Astrocyte of the cerebellum (primary cell): ENCODE results near the gene CEMIP2.
"Not testable (repeated sequence)": the region's sequence is repeated elsewhere in the genome, so short reads cannot be mapped to it uniquely, and the experiment has no call there.

Experiments used
- DNase-seq: peaks from one replicate; pipeline ENCODE4 v3.0.0-alpha.2; 2011; ENCODE audit warnings: low read depth
- H3K4me3 ChIP-seq: 2 replicates; pipeline ENCODE4 v1.5.1; 2011; ENCODE audit warnings: mild to moderate bottlenecking, low read depth, low read length, moderate library complexity
- in situ Hi-C: cut with HindIII; loops from 2 replicates; pipeline ENCODE4 v1.10.0; 2017; ENCODE audit warnings: low sequenced_read_pairs
- TF ChIP-seq, protein P1 (sequence below): IDR thresholded peaks from 2 replicates; pipeline ENCODE4 v1.5.1; 2012; ENCODE audit warnings: low read length, low read depth, moderate library complexity, mild to moderate bottlenecking; ENCODE audit errors: missing control alignments

CEMIP2 gene

DNA sequence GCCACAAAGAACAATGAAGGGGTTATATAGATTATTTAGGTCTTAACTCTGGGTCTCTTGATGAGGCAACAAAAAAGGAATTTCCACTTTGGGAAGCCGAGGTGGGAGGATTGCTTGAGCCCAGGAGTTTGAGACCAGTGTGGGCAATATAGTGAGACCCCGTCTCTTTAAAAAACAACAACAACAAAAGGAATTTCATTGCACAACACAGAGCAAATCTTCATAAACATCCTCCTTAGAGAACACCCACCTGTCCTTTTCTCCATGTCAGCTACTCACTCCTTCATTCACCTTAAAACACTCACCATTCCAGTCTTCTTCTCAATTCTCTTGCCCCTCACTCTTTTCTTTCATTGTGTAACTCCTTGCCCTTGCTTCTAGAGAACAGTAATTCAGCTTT is 39.8 kb upstream of the CEMIP2 start:
- TF ChIP-seq, protein P1, sequence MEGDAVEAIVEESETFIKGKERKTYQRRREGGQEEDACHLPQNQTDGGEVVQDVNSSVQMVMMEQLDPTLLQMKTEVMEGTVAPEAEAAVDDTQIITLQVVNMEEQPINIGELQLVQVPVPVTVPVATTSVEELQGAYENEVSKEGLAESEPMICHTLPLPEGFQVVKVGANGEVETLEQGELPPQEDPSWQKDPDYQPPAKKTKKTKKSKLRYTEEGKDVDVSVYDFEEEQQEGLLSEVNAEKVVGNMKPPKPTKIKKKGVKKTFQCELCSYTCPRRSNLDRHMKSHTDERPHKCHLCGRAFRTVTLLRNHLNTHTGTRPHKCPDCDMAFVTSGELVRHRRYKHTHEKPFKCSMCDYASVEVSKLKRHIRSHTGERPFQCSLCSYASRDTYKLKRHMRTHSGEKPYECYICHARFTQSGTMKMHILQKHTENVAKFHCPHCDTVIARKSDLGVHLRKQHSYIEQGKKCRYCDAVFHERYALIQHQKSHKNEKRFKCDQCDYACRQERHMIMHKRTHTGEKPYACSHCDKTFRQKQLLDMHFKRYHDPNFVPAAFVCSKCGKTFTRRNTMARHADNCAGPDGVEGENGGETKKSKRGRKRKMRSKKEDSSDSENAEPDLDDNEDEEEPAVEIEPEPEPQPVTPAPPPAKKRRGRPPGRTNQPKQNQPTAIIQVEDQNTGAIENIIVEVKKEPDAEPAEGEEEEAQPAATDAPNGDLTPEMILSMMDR: no peak
- no peak for DNase-seq
- no peak overlapping the region for H3K4me3 ChIP-seq
- in situ Hi-C loops: loop anchor here (10.0 kb wide), 1 partner anchor 217 kb away; no protein-coding TSS in a partner anchor

DNA sequence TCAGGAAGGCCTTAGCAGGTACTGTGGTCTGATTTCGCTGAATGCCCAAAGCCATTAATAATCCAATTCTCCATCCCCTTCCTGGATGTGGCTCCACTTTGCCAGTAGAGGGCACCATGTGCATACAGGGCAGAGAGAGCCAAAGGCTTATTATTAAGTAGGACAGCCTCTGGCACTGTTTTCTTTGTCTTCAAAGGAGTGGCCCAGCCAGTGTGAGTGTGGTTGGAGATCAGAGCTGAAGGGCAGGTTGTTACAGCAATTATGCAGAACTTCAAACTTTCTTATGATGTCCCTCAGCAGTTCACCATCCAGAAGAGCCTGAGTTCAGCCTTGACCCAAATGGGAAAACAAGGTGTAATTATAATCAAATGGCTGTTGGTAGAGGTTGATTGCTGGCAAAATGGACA is 38.6 kb upstream of the CEMIP2 start:
- TF ChIP-seq, protein P1: peak; percentile 86
- H3K4me3 ChIP-seq: no peak overlapping the region
- in situ Hi-C loops: loop anchor here (10.0 kb wide), 1 partner anchor 218 kb away; no protein-coding TSS in a partner anchor
- peak; percentile 47 for DNase-seq

DNA sequence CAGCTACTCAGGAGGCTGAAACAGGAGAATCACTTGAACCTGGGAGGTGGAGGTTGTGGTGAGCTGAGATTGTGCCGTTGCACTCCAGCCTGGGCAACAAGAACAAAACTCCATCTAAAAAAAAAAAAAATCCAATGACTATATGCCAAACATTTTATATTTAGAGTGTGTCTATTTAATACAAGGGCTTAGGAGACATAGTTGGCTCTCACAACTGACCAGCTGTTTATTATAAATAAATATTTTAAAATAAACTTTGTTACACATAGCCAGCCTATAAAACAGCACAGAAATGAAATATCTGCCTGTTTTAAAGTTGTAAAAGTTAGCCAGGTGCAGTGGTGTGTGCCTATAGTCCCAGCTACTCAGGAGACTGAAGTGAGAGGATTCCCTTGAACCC is 36.8 kb upstream of the CEMIP2 start:
- in situ Hi-C loops: loop anchor here (10.0 kb wide), 1 partner anchor 220 kb away; no protein-coding TSS in a partner anchor
- not testable (repeated sequence) for DNase-seq

DNA sequence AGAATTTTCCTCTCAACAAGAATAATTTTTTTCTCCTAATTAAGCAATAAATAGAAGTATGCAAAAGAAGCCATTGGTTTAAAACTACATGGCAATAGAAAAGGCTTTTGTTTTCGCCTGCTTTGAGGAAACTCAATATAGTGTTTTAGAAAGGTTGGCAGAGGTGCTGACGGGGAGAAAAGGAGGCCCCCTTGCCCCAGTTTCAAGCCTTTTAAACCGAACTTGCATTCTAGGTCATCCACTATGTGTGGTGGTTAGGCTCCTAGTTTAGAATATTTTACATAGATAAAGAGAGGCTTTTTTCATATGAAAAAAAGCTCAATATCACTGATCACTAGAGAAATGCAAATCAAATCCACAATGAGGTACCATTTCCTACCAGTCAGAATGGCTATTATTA is 33.5 kb upstream of the CEMIP2 start:
- in situ Hi-C loops: loop anchor here (10.0 kb wide), 1 partner anchor 223 kb away; no protein-coding TSS in a partner anchor
- TF ChIP-seq, protein P1: no peak
- H3K4me3 ChIP-seq: no peak overlapping the region
- no peak for DNase-seq

More for the DNA sequence above, 36.8 kb upstream of the CEMIP2 start:
- H3K4me3 ChIP-seq: not testable (repeated sequence)

DNA sequence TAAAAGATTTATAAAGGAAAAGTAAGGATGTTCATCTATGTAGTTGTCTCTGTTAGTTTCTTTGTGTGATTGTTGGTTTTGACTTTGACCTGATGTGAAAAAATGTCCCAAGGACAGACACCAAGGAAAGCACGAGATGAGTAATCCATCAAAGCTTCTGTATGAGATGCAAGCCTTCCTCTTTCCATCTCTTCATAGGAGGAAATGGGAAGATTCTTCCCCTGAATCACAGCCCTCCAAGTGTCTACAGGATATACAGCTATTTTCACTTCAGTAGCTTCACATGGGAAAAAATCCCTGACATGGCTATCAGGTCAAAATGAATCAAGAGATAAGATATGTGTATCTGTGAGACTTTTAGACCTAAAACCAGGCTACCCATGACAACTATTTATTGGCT is 29.0 kb upstream of the CEMIP2 start:
- TF ChIP-seq, protein P1: no peak
- in situ Hi-C loops: loop anchor here (25.0 kb wide), 1 partner anchor 465 kb away; no protein-coding TSS in a partner anchor
- no peak overlapping the region for H3K4me3 ChIP-seq
- no peak for DNase-seq

DNA sequence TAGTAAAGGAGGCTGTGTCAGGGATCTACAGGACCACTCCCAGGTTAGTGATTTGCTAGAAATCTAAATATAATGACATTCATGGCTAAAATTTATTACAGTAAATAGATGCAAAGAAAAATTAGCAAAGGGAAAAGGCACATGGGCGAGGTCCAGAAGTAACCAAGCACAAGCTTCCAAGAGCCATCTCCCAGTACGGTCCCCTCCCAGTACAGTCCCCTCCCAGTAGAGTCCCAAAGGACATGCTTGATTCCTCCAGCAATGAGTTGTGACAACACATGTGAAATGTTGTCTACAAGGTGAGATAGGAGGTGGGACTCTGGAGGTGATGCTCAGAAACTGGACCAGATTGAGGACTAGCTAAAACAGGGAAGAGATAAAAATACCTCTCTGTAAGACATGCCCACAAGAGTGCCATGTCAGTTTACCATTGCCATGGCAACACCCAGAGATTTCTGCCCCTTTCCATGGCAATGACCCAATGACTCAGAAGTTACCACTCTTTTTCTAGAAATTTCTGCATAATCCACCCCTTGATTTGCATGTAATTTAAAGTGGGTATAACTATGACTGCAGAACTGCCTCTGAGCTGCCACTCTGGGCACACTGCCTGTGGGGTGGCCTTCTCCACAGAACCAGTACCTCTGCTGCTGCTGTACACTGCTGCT is 27.9 kb upstream of the CEMIP2 start:
- in situ Hi-C loops: loop anchor here (25.0 kb wide), 1 partner anchor 466 kb away; no protein-coding TSS in a partner anchor
- no peak for DNase-seq
- TF ChIP-seq, protein P1: no peak
- H3K4me3 ChIP-seq: no peak overlapping the region

DNA sequence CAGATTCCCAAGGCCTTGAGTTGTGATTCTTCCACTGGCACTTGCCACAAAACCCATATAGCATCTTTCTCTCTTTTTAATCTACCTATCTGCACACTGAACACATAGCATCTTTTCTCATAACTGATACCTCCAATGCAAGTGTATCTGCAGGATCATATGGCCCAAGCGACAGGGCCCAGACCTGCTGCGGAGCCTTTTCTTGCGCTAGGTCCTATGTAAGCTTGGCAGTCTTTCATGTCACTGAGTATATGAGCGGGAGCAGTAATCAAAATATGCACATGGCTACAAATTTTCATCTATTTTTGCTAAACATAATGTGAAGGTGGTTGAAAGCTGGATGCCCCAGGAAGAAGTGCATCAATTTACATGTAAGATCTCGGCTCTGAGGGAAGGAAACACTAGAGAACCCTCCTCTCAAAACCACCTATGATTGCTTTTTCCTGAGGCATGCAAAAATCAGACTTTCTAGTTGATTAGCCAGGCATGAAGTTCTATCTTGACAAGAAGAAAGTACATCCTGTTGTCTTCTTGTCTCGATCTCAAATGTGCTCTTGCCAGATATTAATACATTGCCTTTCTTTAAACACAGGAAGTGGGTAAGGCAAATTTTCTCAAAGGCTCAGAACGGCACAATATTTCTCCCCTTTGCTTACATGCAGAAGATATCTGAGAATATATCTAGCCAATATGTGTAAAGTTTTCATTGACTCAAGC is 26.9 kb upstream of the CEMIP2 start:
- DNase-seq: no peak
- no peak overlapping the region for H3K4me3 ChIP-seq
- in situ Hi-C loops: loop anchor here (25.0 kb wide), 1 partner anchor 467 kb away; no protein-coding TSS in a partner anchor

More for the DNA sequence above, 26.9 kb upstream of the CEMIP2 start:
- TF ChIP-seq, protein P1: no peak
